Neural crest cell (in vitro differentiated cells): Measurements from ENCODE around the gene FMNL2. TPM values are rescaled to one million over a fixed set of nuclear protein-coding genes. Genes with fewer than 3 reads are reported as not detected.

Source experiments
- DNase-seq: peaks from one replicate; pipeline ENCODE4 v3.0.0; 2021; ENCODE audit warnings: low read depth, mixed read lengths, low spot score
- H3K27ac Mint-ChIP-seq: one replicate; pipeline ENCODE4 v1.8.0; 2021; ENCODE audit warnings: mild to moderate bottlenecking, mixed read lengths; ENCODE audit not compliant: unreplicated experiment
- H3K27me3 Mint-ChIP-seq: 2 replicates; pipeline ENCODE4 v1.8.0; 2021; ENCODE audit warnings: low read depth, mild to moderate bottlenecking, mixed read lengths
- H3K36me3 Mint-ChIP-seq: 2 replicates; pipeline ENCODE4 v1.8.0; 2021; ENCODE audit warnings: low read depth, mild to moderate bottlenecking, mixed read lengths
- H3K4me1 Mint-ChIP-seq: 2 replicates; pipeline ENCODE4 v1.8.0; 2021; ENCODE audit warnings: mixed read lengths
- H3K4me3 Mint-ChIP-seq: one replicate; pipeline ENCODE4 v1.8.0; 2021; ENCODE audit warnings: mild to moderate bottlenecking, mixed read lengths
- H3K9me3 Mint-ChIP-seq: 2 replicates; pipeline ENCODE4 v1.8.0; 2021; ENCODE audit warnings: mixed read lengths
- CTCF ChIP-seq: fragments of 200-600 bp; sonication (generic); conservative IDR thresholded peaks from 2 replicates; pipeline ENCODE4 v1.5.0; 2021; ENCODE audit warnings: antibody characterized with exemption, mild to moderate bottlenecking
- total RNA-seq: library from RNA; stranded (reverse); gene quantifications from 2 replicates; pipeline ENCODE4 v1.2.1, GENCODE V29; 2021

Gene FMNL2
- total RNA-seq, 1 donor from 2014 or later = 54.9 TPM

- DNase-seq = no peak
- no peak overlapping the region for H3K4me3 Mint-ChIP-seq
- no peaks in the 10 kb centered on the region for H3K27me3 Mint-ChIP-seq
- H3K27ac Mint-ChIP-seq = no peak overlapping the region
- H3K9me3 Mint-ChIP-seq = no peaks in the 10 kb centered on the region
- H3K4me1 Mint-ChIP-seq = peaks cover 66% of the 10 kb centered on the region
- peaks cover 2% of the 10 kb centered on the region for H3K36me3 Mint-ChIP-seq
- TF ChIP-seq CTCF = no peak
Measured at GRCh38 chr2:152539424-152539823, 204.4 kb downstream of the FMNL2 start.

- peak overlapping the region; percentile 98 for H3K27ac Mint-ChIP-seq
Measured at GRCh38 chr2:152541712-152542111, 206.7 kb downstream of the FMNL2 start.

GRCh38 chr2:152542337-152542994 lies 207.5 kb downstream of the FMNL2 start:
- Mint-ChIP-seq H3K4me1 (peaks cover 53% of the 10 kb centered on the region), H3K36me3 (peaks cover 2% of the 10 kb centered on the region), H3K4me3 (peak overlapping the region; percentile 45), H3K9me3 (no peaks in the 10 kb centered on the region), H3K27ac (peak overlapping the region; percentile 98), H3K27me3 (no peaks in the 10 kb centered on the region)
- TF ChIP-seq CTCF = no peak
- DNase-seq = no peak

More at GRCh38 chr2:152541712-152542111, 206.7 kb downstream of the FMNL2 start:
- TF ChIP-seq CTCF = no peak
- H3K27me3 Mint-ChIP-seq = no peaks in the 10 kb centered on the region
- peaks cover 60% of the 10 kb centered on the region for H3K4me1 Mint-ChIP-seq
- H3K9me3 Mint-ChIP-seq = no peaks in the 10 kb centered on the region
- DNase-seq = no peak
- H3K4me3 Mint-ChIP-seq = no peak overlapping the region
- peaks cover 2% of the 10 kb centered on the region for H3K36me3 Mint-ChIP-seq

- no peaks in the 10 kb centered on the region for H3K27me3 Mint-ChIP-seq
- H3K27ac Mint-ChIP-seq = peak overlapping the region; percentile 98
- H3K4me3 Mint-ChIP-seq = peak overlapping the region; percentile 45
- no peak for TF ChIP-seq CTCF
- peaks cover 52% of the 10 kb centered on the region for H3K4me1 Mint-ChIP-seq
- no peaks in the 10 kb centered on the region for H3K36me3 Mint-ChIP-seq
- DNase-seq = peak; percentile 18
- H3K9me3 Mint-ChIP-seq = no peaks in the 10 kb centered on the region
Measured at GRCh38 chr2:152542995-152543481, 208.1 kb downstream of the FMNL2 start.

GRCh38 chr2:152543717-152544116 lies 208.7 kb downstream of the FMNL2 start:
- H3K27ac Mint-ChIP-seq = peak overlapping the region; percentile 98
- TF ChIP-seq CTCF = no peak
- H3K36me3 Mint-ChIP-seq = no peaks in the 10 kb centered on the region
- no peaks in the 10 kb centered on the region for H3K9me3 Mint-ChIP-seq
- no peaks in the 10 kb centered on the region for H3K27me3 Mint-ChIP-seq
- H3K4me1 Mint-ChIP-seq = peaks cover 56% of the 10 kb centered on the region
- DNase-seq = no peak
- peak overlapping the region; percentile 45 for H3K4me3 Mint-ChIP-seq
